ENCODE data around the gene SEC16B.
"Not testable (repeated sequence)": the region's sequence is repeated elsewhere in the genome, so short reads cannot be mapped to it uniquely, and the experiment has no call there.

SEC16B gene

DNA sequence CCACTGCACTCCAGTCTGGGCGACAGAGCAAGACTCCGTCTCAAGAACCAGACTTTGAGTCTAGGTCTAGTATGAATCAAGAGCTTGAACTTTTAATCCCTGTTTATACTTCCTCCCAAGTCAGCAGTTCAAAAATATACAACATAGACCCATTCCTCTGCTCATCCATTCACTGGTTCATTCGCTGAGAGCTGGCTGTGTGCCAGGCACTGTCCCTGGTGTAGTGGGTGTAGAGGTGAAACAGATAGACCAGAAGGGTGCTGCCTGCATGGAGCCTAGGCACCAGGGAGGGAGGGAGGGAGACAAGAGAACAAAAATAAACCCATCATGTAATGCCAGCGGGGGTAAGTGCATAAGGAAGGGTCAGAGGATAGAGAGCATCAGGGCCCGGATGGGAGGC is 25.5 kb upstream of the SEC16B start:
- no peaks in the 10 kb centered on the region for H3K79me2 ChIP-seq (ENCODE audit: insufficient read depth, low read length)
- no peak overlapping the region for H3K4me2 ChIP-seq (ENCODE audit: low read length)
- no peaks in the 10 kb centered on the region for H3K4me1 ChIP-seq (ENCODE audit: insufficient read depth, low read length, severe bottlenecking)
- no peak overlapping the region for H3K27ac ChIP-seq (ENCODE audit: low read depth, low read length, poor library complexity, severe bottlenecking)
- no peak overlapping the region for H3K4me3 ChIP-seq (ENCODE audit: low read depth, low read length, poor library complexity, severe bottlenecking)
- no peaks in the 10 kb centered on the region for H4K20me1 ChIP-seq (ENCODE audit: insufficient read depth, low read length)
- TF ChIP-seq CTCF (IDR thresholded peaks at IDR 0.05; ENCODE audit: low read length) (no peak), EZH2 (IDR thresholded peaks at IDR 0.05; ENCODE audit: borderline replicate concordance, low read length) (no peak)
- no peaks in the 10 kb centered on the region; the same call in 1 of the 2 replicates for H3K9me2 ChIP-seq (ENCODE audit: low read depth, low read length)
- H3F3A ChIP-seq (ENCODE audit: insufficient read depth, low read length), result no peaks in the 10 kb centered on the region
- H3K27me3 ChIP-seq (ENCODE audit: insufficient read depth, low read length), result no peaks in the 10 kb centered on the region
- no peak overlapping the region for H3K9ac ChIP-seq (ENCODE audit: low read length)
- H2AFZ ChIP-seq (ENCODE audit: low read length), result no peak overlapping the region
- no peaks in the 10 kb centered on the region for H3K36me3 ChIP-seq (ENCODE audit: insufficient read depth, low read length)
- H3K9me3 ChIP-seq (ENCODE audit: low read length), result no peaks in the 10 kb centered on the region

DNA sequence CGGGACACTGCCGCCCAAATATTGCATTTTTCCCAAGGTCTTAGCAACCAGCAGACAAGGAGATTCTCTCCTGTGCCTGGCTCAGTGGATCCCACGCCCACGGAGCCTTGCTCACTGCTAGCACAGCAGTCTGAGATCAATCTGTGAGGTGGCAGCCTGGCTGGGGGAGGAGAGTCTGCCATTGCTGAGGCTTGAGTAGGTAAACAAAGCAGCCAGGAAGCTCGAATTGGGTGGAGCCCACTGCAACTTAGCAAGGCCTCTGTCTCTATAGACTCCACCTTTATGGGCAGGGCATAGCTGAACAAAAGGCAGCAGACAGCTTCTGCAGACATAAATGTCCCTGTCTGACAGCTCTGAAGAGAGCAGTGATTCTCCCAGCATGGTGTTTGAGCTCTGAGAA is 16.4 kb upstream of the SEC16B start:
- H2AFZ ChIP-seq (ENCODE audit: low read length); H3K4me1 ChIP-seq (ENCODE audit: insufficient read depth, low read length, severe bottlenecking); H3K9me2 ChIP-seq (ENCODE audit: low read depth, low read length); H3K27me3 ChIP-seq (ENCODE audit: insufficient read depth, low read length); H3K9me3 ChIP-seq (ENCODE audit: low read length); H3K4me2 ChIP-seq (ENCODE audit: low read length); H3K4me3 ChIP-seq (ENCODE audit: low read depth, low read length, poor library complexity, severe bottlenecking); H3K9ac ChIP-seq (ENCODE audit: low read length); H3K27ac ChIP-seq (ENCODE audit: low read depth, low read length, poor library complexity, severe bottlenecking); H3F3A ChIP-seq (ENCODE audit: insufficient read depth, low read length); H3K79me2 ChIP-seq (ENCODE audit: insufficient read depth, low read length); H4K20me1 ChIP-seq (ENCODE audit: insufficient read depth, low read length); H3K36me3 ChIP-seq (ENCODE audit: insufficient read depth, low read length): not testable (repeated sequence)

GRCh38 chr1:177984761-177985160 is 14.9 kb upstream of the SEC16B start:
- no peaks in the 10 kb centered on the region for H3K36me3 ChIP-seq (ENCODE audit: insufficient read depth, low read length)
- H2AFZ ChIP-seq (ENCODE audit: low read length), result no peak overlapping the region
- H3F3A ChIP-seq (ENCODE audit: insufficient read depth, low read length), result no peaks in the 10 kb centered on the region
- H3K9ac ChIP-seq (ENCODE audit: low read length), result no peak overlapping the region
- H3K27me3 ChIP-seq (ENCODE audit: insufficient read depth, low read length), result no peaks in the 10 kb centered on the region
- TF ChIP-seq EZH2 (IDR thresholded peaks at IDR 0.05; ENCODE audit: borderline replicate concordance, low read length), result no peak
- no peak for TF ChIP-seq CTCF (IDR thresholded peaks at IDR 0.05; ENCODE audit: low read length)
- no peak overlapping the region for H3K4me2 ChIP-seq (ENCODE audit: low read length)
- no peaks in the 10 kb centered on the region for H3K9me3 ChIP-seq (ENCODE audit: low read length)
- H3K79me2 ChIP-seq (ENCODE audit: insufficient read depth, low read length), result no peaks in the 10 kb centered on the region
- no peak overlapping the region for H3K27ac ChIP-seq (ENCODE audit: low read depth, low read length, poor library complexity, severe bottlenecking)
- H4K20me1 ChIP-seq (ENCODE audit: insufficient read depth, low read length), result no peaks in the 10 kb centered on the region
- H3K4me3 ChIP-seq (ENCODE audit: low read depth, low read length, poor library complexity, severe bottlenecking), result no peak overlapping the region
- H3K9me2 ChIP-seq (ENCODE audit: low read depth, low read length), result no peaks in the 10 kb centered on the region
- H3K4me1 ChIP-seq (ENCODE audit: insufficient read depth, low read length, severe bottlenecking), result no peaks in the 10 kb centered on the region

DNA sequence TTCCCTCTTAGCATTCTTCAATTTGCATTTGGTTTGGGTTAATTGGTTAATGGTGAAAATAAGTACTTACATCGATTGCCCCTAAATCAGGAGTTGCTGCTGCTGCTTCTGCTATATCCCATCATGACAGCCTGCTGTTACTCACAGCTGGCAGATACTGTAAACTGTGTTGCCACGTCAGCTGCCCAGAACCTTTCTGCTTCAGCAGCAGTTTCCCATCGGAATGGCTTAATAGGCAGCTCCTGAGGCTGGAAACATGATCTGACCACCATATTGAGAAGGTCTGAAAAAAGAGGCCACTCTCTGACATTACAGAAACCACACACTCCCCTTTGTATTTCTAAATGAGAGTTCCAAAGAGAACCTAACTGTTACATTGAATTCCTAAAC is 14.3 kb upstream of the SEC16B start:
- TF ChIP-seq CTCF (IDR thresholded peaks at IDR 0.05; ENCODE audit: low read length) (no peak), EZH2 (IDR thresholded peaks at IDR 0.05; ENCODE audit: borderline replicate concordance, low read length) (no peak)
- Histone ChIP-seq H4K20me1 (ENCODE audit: insufficient read depth, low read length) (no peaks in the 10 kb centered on the region), H3K9ac (ENCODE audit: low read length) (no peak overlapping the region), H3K27me3 (ENCODE audit: insufficient read depth, low read length) (no peaks in the 10 kb centered on the region), H3K4me1 (ENCODE audit: insufficient read depth, low read length, severe bottlenecking) (no peaks in the 10 kb centered on the region), H3F3A (ENCODE audit: insufficient read depth, low read length) (no peaks in the 10 kb centered on the region), H3K9me2 (ENCODE audit: low read depth, low read length) (no peaks in the 10 kb centered on the region), H3K79me2 (ENCODE audit: insufficient read depth, low read length) (no peaks in the 10 kb centered on the region), H3K36me3 (ENCODE audit: insufficient read depth, low read length) (no peaks in the 10 kb centered on the region), H3K4me3 (ENCODE audit: low read depth, low read length, poor library complexity, severe bottlenecking) (no peak overlapping the region), H3K27ac (ENCODE audit: low read depth, low read length, poor library complexity, severe bottlenecking) (no peak overlapping the region), H2AFZ (ENCODE audit: low read length) (no peak overlapping the region), H3K4me2 (ENCODE audit: low read length) (no peak overlapping the region), H3K9me3 (ENCODE audit: low read length) (no peaks in the 10 kb centered on the region)

Measured in OCI-LY1 (cell line).